OCI-LY1 (cell line): Measurements from ENCODE around the gene SKAP2.

Experiments
- H2AFZ ChIP-seq: fragments of 200-600 bp; sonication (generic), shearing (Covaris generic); 2 replicates; pipeline ENCODE4 v1.6.0; 2014; ENCODE audit warnings: antibody characterized with exemption, mild to moderate bottlenecking, low read length
- H3F3A ChIP-seq: fragments of 200-600 bp; sonication (generic), shearing (Covaris generic); 2 replicates; pipeline ENCODE4 v1.6.0; 2014; ENCODE audit warnings: mild to moderate bottlenecking, antibody characterized with exemption, low read length, moderate library complexity; ENCODE audit not compliant: insufficient read depth
- H3K27ac ChIP-seq: fragments of 200-600 bp; sonication (generic); 2 replicates; pipeline ENCODE4 v1.5.1; 2014; ENCODE audit warnings: low read length, mixed run types, mild to moderate bottlenecking, low read depth; ENCODE audit not compliant: poor library complexity, severe bottlenecking
- H3K27me3 ChIP-seq: fragments of 200-600 bp; sonication (generic); 2 replicates; pipeline ENCODE4 v1.6.0; 2014; ENCODE audit warnings: antibody characterized with exemption, mild to moderate bottlenecking, low read length, moderate library complexity; ENCODE audit not compliant: insufficient read depth
- H3K36me3 ChIP-seq: fragments of 200-600 bp; sonication (generic); 2 replicates; pipeline ENCODE4 v1.6.1; 2014; ENCODE audit warnings: mild to moderate bottlenecking, antibody characterized with exemption, low read length, moderate library complexity, mixed read lengths; ENCODE audit not compliant: insufficient read depth
- H3K4me1 ChIP-seq: fragments of 200-600 bp; sonication (generic); 2 replicates; pipeline ENCODE4 v1.5.1; 2014; ENCODE audit warnings: mild to moderate bottlenecking, low read length, moderate library complexity; ENCODE audit not compliant: insufficient read depth, severe bottlenecking
- H3K4me2 ChIP-seq: fragments of 200-600 bp; sonication (generic), shearing (Covaris generic); 2 replicates; pipeline ENCODE4 v1.6.1; 2014; ENCODE audit warnings: low read length
- H3K4me3 ChIP-seq: fragments of 200-600 bp; sonication (generic); 2 replicates; pipeline ENCODE4 v1.5.1; 2014; ENCODE audit warnings: low read length, low read depth, mild to moderate bottlenecking, mixed read lengths; ENCODE audit not compliant: poor library complexity, severe bottlenecking
- H3K79me2 ChIP-seq: fragments of 200-600 bp; shearing (Covaris generic); 2 replicates; pipeline ENCODE4 v1.6.1; 2016; ENCODE audit warnings: mixed run types, low read length, mixed read lengths; ENCODE audit not compliant: insufficient read depth
- H3K9ac ChIP-seq: fragments of 200-600 bp; sonication (generic), shearing (Covaris generic); 2 replicates; pipeline ENCODE4 v1.6.1; 2014; ENCODE audit warnings: mild to moderate bottlenecking, low read length, mixed read lengths
- H3K9me2 ChIP-seq: fragments of 200-600 bp; sonication (generic), shearing (Covaris generic); 2 replicates; pipeline ENCODE4 v1.6.1; 2014; ENCODE audit warnings: low read depth, mild to moderate bottlenecking, low read length, mixed read lengths
- H3K9me3 ChIP-seq: fragments of 200-600 bp; shearing (Covaris generic); 2 replicates; pipeline ENCODE4 v1.6.1; 2014; ENCODE audit warnings: low read length, mixed read lengths
- H4K20me1 ChIP-seq: fragments of 200-600 bp; sonication (generic), shearing (Covaris generic); 2 replicates; pipeline ENCODE4 v1.6.0; 2016; ENCODE audit warnings: mild to moderate bottlenecking, low read length; ENCODE audit not compliant: insufficient read depth
- CTCF ChIP-seq: fragments of 200-600 bp; sonication (generic), shearing (Covaris generic); IDR thresholded peaks from 2 replicates; pipeline ENCODE4 v1.5.1; 2017; ENCODE audit warnings: mild to moderate bottlenecking, antibody characterized with exemption, low read length, moderate library complexity, mixed read lengths
- EZH2 ChIP-seq: fragments of 200-600 bp; sonication (generic), shearing (Covaris generic); IDR thresholded peaks from 2 replicates; pipeline ENCODE4 v1.8.0; 2017; ENCODE audit warnings: borderline replicate concordance, mixed run types, mild to moderate bottlenecking, antibody characterized with exemption, low read length, moderate library complexity, mixed read lengths

Gene SKAP2

DNA sequence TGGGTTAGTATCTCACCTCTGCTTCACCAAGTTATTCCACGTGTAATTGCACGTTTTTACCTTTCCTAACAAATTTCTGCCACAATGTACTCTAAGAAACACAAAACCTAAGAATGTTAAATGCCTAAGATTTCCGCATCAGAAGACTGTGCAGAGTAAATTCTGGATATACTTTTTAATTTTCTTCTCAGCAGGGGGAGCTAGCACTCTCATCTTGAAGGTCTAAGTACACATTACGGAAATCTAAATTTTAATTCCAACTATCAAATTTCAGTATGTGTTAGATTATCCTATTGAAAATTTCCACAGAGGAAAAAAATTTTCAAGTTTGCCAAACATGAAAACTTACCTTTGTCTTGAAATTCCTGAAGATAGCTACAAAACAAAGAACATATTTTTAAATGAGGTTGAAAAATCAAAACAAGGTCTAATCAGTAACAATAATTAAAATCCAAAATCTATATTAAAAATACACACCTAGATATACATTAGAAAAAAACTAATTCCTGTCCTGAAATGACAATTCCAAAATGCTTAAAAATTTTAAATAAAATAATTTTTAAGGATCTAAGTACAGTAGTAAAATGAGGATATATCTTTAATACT lies 10.5 kb downstream of the SKAP2 start:
- Histone ChIP-seq H2AFZ (no peak overlapping the region), H3K9me2 (no peaks in the 10 kb centered on the region), H3K27me3 (no peaks in the 10 kb centered on the region), H3K9ac (no peak overlapping the region), H3K4me3 (no peak overlapping the region), H3K27ac (no peak overlapping the region), H3K4me1 (peaks cover 15% of the 10 kb centered on the region), H3K79me2 (no peaks in the 10 kb centered on the region), H3K9me3 (no peaks in the 10 kb centered on the region), H3F3A (no peaks in the 10 kb centered on the region), H3K36me3 (no peaks in the 10 kb centered on the region), H3K4me2 (no peak overlapping the region), H4K20me1 (no peaks in the 10 kb centered on the region)
- TF ChIP-seq EZH2 (no peak), CTCF (peak; percentile 93)

GRCh38 chr7:26850193-26850651 lies 14.2 kb downstream of the SKAP2 start:
- H3K4me3 ChIP-seq = no peak overlapping the region

DNA sequence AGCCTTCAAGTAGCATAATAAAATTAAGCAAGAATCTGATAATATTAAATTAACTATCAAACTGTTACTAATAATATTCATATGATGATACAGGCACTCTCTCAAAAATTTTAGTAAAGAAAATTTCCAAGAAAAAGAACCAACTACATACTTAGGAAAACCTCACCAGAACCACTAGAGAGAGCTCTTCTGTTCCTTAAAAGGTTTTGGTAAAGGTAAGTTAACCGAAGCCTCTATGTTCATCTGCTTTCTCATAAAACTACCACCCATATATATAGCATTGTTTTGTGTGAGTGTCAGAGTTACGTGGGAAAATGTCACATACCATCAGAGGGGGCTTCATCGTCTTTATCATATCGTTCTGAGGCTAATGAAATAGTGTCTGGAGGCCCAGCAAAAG lies 20.7 kb downstream of the SKAP2 start:
- no peaks in the 10 kb centered on the region for H3K79me2 ChIP-seq
- no peaks in the 10 kb centered on the region for H3K27me3 ChIP-seq
- no peak overlapping the region for H2AFZ ChIP-seq
- H4K20me1 ChIP-seq = no peaks in the 10 kb centered on the region
- no peak for TF ChIP-seq EZH2
- peak; percentile 30; the same call in 1 of the 2 replicates for TF ChIP-seq CTCF
- H3K9me2 ChIP-seq = peaks cover 3% of the 10 kb centered on the region; the same call in 1 of the 2 replicates
- no peak overlapping the region for H3K27ac ChIP-seq
- no peaks in the 10 kb centered on the region; the same call in 1 of the 2 replicates for H3F3A ChIP-seq
- peaks cover 3% of the 10 kb centered on the region; the same call in 1 of the 2 replicates for H3K36me3 ChIP-seq
- H3K4me3 ChIP-seq = no peak overlapping the region
- H3K4me1 ChIP-seq = no peaks in the 10 kb centered on the region
- H3K9me3 ChIP-seq = no peaks in the 10 kb centered on the region
- no peak overlapping the region for H3K9ac ChIP-seq
- H3K4me2 ChIP-seq = no peak overlapping the region

More at GRCh38 chr7:26850193-26850651, 14.2 kb downstream of the SKAP2 start:
- Histone ChIP-seq H3K4me2 (no peak overlapping the region), H3K27me3 (no peaks in the 10 kb centered on the region), H3K79me2 (no peaks in the 10 kb centered on the region), H3K9me2 (no peaks in the 10 kb centered on the region), H3F3A (no peaks in the 10 kb centered on the region; the same call in 1 of the 2 replicates), H3K36me3 (no peaks in the 10 kb centered on the region), H3K27ac (no peak overlapping the region), H3K9me3 (no peaks in the 10 kb centered on the region), H4K20me1 (no peaks in the 10 kb centered on the region), H3K9ac (no peak overlapping the region), H2AFZ (no peak overlapping the region), H3K4me1 (no peaks in the 10 kb centered on the region)
- TF ChIP-seq EZH2 (no peak), CTCF (no peak)
